GM18907 (cell line): ENCODE results near the gene FNDC3B.

Experiments used
- ATAC-seq: cut with Tn5 transposase; IDR thresholded peaks from one replicate; pipeline ENCODE4 v1.9.1; 2021; ENCODE audit warnings: mild to moderate bottlenecking, moderate library complexity; ENCODE audit not compliant: unreplicated experiment

Gene FNDC3B

DNA sequence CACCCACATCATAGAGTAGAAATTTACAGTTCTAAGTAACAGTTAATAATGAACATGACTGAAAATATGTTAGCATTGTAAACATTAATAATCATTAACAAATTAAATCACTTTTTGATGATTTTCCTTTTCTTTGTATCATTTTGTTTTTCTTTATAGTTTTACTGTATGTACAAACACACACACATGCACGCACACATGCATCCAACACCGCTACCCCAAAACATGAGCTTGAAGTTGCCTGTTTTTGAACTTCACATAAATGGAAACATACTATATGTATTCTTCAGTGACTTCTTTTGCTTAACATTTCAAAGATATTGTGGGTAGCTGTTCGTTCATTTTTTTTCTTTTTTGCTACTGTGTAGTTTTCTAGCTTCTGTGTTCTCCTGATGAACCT is 123.9 kb downstream of the FNDC3B start:
- no peak for ATAC-seq

DNA sequence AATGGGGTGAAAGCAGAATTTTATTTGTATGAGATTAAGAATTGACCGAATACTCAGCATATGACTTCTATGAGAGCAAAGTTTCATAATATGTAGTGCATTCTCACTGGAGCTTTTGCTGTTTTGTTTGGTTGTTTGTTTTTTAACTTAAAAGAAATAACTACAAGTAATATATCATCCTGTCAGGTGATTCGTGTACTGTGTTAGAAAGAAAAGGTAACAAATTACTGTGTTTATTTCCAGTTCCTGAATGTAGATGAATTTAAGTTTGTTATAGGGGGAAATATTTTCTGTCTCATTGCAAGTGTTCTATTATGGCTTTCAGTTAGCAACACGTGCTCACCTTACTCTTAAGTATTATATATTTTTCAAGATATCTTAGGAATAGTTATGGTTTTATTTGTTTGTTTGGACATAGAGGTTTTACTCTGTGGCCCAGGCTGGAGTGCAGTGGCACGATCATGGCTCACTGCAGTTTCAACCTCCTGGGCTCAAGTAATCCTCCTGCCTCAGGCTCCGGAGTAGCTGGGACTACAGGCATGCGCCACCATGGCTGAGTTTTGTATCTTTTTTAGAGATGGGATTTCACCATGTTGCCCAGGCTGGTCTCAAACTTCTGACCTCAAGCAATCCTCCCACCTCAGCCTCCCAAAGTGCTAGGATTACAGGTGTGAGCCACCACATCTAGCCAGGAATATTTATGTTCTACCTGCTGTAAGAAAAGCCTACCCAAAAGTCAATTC is 125.4 kb downstream of the FNDC3B start:
- no peak for ATAC-seq

DNA sequence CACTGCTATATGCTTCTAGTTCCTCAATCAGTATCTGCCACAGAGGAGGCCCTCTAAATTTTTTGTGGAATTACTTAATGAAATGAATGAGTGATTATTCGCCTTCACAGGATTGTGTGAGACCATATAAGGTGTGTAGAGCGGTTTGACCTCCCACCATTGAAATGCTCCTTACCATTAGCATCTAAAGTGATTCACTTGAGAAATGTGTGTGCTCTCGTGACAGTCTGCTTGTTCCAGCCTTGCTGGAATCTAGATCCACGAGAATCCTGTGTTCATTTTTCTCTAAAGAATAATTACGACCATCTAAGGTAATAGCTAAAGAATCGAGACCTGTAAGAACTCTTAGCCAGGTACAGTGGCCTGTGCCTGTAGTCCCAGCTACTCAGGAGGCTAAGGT is 126.9 kb downstream of the FNDC3B start:
- ATAC-seq: no peak

DNA sequence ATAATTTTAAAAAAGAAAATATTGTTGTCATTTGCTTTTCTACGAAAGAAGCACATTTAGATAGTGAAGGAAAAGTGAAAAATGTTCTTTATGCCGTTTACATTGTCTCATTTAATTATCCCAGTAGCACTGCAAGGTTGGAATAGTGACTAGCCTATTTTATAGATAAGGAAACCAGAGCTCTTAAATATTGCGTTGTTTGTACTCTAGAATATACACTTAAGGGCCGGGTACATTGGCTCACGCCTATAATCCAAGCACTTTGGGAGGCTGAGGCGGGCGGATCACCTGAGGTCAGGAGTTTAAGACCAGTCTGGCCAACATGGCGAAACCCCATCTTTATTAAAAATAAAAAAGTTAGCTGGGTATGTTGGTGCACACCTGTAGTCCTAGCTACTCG is 127.5 kb downstream of the FNDC3B start:
- no peak for ATAC-seq

DNA sequence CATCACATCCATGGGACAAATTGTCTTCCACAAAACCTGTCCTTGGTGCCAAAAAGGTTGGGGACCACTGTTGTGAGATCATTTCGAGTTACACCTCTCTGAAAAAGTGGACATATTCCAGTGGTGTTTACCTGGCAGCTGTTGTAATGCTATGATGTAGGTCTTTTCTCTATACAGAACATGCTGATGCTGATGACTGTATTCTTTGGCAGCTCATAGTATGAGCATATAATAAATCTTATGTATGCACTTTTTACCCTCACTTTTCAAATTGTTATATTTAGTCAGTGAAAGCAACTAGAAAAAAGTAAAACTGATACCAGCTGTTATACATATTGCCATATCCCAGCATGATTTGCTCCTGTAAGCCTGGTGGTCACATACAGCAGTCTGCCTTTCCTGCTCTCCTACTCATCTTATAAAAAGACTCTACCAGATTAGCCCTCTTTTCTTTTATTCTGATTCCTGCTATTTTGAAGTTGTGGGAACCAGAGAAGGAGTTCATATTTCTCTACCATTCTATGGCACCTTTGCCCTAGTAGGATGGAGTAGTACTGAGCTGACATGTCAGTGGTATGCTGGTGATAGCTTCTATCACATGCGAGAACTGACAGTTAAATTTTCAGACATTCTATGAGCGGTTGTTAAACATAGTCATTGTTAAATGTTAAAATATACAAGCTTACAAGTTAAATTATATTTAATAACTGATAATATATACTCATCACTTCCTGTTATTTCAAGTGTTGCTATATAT is 128.7 kb downstream of the FNDC3B start:
- no peak for ATAC-seq

DNA sequence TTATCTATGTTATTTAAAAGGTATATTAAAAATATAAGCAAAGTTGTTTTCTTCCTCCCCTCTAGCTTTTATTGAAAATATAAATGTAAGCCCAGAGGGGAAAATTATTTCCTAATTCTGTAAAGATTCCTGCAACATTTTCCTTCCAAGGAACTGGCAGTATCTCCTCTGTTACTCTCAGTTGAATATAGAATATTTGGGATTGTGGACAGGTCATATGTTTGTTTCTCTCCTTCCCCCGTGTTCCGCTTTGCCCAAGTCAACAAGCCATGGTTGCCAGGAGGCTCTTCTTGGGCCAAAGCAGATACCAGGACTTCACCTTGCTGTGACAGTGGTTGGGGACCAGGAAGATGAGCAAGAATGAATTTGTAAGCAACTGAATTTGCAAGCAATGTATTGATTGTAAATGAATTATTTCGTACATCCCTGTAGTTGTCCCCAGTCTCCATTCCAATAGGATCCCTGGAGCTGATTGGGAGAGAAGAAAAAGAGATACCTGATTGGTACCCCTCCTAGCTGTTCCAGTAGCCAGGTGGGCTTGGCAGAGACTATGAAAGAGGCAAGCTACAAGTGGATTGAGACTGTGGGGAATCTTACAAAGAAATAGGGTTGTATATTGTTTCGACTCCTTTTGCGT is 130.8 kb downstream of the FNDC3B start:
- no peak for ATAC-seq

DNA sequence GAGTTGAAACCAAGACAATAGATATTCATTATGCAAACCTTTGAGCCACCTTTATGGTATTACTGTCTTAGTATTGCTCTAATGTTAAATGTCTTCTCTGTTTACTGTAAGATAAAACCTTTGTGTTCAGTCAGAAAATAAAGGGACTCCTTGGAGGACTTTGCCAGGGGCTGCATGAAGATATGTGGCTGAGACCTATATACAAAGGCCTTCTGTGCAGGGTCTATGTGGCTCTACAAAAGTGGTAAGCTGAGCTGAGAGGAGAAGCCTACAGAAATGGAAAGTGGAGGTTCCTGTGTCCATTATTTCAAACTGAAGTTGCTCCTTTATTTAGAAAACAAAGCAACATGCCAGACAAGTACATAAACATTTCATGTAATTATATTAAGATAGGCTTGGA is 131.5 kb downstream of the FNDC3B start:
- no peak for ATAC-seq

DNA sequence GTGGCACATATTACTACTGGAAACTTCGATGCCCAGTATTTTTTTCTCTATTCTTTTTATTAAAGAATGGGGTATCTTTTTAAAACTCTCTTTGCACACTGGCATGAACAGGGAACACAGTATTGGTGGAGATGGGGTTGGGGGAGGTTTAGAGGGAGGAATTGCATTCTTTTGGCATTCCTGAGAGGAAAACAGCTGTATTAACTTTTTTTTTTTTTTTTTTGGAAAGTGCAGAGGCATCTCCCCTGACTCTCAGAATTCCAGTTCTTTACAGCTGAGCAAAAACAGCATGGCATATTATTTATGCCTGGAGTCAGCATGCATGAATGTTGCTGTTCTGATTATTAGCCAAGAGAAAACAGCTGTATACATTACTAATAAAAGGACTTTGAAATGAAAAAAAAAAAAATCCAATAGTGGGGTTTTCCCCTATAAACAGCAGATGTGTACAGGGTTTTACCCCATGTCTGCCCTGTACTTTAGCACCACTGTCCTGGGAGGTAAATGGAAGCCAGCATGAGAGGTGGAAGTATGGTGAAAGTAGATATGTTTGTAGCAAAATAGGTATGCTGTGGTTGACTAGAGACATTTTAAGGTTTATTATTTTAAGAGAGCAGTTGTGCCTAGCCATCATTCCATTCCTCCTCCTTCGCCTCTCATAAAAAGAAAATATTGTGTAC is 132.2 kb downstream of the FNDC3B start:
- peak; percentile 51 for ATAC-seq

DNA sequence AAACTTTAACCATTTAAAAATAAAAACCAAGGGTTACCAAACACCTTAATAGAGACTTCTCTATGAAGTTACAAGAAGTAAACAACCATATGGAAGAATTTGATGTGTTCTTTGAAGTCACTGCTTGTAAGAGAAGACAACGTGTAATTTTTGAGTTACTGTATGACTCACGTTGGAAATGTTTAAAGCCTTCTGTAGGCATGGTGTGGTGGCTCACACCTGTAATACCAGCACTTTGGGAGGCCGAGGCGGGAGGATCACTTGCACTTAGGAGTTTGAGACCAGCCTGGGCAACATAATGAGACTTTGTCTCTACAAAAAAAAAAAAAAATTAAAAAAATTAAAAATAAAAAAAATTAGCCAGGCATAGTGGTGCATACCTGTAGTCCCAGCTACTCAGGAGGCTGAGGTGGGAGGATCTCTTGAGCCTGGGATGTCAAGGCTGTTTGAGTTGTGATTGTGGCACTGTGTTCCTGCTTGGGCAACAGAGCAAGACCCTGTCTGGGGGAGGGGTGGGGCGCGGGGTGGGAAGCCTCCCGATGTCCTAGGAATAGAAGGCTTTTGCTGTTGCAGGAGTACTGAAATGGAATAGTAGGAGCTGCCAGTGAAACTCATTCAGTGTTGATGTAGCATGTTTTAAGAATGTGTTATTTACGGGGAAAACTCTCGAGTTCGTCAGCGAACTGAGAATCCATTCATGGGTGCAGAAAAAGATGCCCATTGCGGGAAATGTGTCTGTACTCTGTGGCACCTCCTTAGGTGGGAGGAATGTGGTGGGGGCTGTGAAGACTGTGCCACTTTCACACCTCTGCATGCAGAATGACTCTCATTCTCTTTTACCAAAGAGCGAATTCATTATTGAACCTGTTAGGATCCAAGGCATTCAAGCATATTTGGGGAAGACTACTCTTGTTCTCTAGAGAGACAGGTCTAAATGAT is 134.2 kb downstream of the FNDC3B start:
- no peak for ATAC-seq

DNA sequence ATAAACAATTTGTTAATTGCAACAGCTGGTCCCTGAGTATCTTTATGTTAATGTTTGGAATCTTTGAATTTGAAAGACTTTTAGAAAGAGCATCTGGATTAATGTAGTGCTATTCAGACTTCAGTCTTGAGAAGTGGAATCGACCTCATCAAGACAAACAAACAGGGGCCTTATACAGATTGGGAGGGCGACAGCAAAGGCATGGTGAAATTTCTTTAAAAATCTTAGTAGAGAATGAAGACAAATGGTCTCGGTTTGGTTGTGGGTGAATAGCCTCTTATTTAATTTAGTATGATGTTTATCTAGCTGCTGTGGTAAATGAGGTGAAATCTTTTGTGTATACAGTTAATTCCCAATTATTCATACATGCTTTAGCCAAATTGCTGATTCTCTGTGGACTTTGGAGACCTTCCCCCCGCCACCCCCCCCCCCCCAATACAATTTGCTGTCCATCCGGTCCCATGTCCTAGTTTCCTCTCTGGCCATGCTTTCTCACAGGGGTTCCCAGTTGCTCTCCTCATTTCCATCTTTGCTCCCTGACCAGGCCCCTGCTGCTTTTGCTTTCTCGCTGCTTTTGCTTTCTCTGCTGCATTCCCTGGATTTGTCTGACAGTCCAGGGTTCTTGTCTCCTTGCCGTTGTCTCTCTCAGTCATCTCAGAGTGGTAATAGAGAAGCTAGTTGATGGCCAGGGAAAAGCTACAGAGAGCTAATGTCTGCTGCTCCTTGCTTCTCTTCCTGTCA is 135.3 kb downstream of the FNDC3B start:
- ATAC-seq: no peak

DNA sequence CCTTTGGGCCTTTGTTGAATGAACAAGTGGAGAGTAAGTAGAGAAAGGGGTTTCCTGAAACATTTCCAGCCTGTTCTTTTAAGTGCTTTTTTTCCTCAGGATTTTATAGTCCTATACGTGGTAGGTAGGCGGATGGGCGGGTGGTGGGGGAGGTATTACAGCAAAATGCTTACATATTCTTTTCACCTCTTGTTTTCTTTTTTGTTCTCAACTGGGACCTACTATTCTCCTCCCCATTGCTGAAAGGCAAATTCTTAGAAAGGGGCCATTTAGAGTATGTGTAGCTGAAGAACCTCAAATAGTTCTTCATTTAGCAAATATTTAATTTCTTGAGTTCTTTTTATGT is 135.8 kb downstream of the FNDC3B start:
- no peak for ATAC-seq

DNA sequence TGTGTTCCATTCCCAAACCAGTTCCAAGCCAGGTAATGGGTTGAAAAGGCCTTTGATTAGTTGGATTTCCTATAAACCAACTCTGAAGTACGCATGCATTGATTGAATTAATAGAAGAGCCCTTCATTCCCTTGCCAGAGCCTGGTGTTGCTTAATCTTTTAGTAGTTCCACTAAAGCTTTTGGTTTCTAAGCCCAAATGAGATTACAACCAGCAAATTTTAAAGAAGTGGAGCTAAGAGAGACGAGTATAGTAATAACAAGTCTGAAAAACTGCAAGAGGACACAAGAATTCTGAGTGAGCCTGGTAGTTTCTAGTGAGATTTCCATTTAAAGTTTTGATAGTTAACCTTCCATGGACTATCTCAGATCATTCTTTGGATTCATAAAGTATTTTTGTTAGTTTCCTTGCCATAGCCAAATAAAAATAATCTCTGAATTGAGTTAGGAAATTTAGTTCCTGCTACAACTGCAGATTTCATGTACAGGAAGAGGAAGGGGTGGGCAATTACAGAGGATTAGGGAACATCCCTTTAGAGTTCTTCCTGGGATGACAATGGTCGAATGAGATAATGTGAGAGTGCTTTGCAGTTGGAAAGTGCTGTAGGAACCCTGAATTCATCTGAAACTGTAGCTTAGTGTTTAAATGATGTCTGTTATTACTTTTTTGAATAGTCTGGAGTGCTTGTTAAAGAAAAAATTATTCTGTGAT is 136.8 kb downstream of the FNDC3B start:
- no peak for ATAC-seq

DNA sequence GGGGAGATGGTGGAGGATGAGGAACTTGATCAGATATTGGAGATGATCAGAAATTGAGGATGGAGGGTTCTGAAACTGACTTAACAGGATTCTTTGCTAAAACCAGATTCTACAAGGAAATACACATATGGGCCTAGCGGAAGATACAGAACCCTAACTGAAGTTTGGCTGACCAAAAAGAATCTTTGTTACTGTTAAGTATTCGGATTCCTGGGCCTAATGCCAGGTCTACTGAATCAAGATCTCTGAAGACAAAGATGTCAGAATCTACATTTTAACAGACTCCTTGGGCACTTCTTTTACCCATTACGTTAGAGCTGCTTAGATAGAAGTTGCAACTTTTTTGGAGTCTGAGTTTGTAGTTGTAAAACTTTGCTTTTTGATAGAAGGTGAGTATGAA is 137.7 kb downstream of the FNDC3B start:
- ATAC-seq: no peak

DNA sequence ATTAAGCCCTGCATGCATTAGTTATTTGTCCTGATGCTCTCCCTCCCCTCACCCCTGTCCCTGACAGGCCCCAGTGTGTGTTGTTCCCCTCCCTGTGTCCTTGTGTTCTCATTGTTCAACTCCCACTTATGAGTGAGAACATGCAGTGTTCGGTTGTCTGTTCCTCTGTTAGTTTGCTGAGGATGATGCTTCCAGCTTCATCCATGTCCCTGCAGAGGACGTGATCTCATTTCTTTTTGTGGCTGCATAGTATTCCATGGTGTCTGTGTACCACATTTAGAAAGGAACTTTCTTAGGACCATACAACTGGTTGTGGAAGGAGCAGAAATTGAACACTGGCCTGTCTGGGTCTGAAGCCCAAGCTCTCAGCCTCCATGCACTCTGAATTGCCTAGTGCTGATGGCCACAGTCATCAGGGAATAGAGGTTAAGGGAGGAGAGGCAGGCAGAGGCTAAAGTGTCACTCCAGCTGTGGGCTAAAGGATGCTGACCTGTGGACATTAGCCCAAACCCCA is 138.5 kb downstream of the FNDC3B start:
- no peak for ATAC-seq

DNA sequence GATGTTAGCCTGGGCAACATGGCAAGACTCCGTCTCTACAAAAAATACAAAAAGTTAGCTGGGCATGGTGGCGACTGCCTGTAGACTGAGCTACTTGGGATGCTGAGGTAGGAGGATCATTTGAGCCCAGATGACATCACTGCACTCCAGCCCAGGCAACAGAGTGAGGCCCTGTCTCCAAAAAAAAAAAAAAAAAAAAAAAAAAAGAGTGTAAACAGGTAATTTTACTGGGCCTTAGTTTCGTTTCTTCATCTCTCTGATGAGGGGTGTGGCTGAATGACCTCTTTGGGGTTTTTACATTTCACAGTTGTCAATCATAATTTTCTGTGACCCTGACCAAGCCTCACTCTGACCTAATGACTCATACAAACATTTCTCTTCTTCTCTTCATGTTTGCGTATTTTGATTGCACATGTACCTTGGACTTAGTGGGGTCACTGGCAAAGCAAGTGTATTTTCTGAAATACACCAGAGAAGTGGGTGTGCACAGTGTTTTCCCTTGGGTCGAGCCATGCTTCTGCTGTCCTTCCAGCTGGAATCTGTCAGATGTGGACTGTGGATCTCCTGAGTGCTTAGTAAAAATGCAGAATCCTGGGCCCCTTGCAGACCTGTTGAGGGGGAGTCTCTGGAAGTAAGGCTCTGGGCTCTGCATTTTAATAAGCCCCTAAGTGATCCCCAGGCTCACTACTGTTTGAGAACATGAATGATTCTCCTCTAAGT is 140.5 kb downstream of the FNDC3B start:
- ATAC-seq: peak; percentile 53

DNA sequence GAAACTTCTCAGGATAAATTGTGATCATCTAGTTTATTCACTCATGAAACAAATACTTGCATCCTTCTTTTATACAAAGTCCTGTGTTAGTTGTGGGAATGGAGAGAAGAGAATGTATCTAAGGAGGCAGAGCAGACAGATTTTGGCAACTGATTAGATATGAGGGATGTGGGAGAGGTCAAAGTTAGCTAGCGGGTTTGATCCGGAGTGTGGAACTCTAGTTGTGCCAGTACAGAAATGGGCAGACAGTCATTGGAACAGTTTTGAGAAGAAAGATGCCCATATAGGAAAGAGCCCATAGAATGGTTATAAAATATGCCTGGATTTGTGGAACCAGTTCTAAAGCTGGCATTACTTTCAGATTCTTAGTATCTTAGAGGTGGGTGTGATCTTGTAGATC is 141.1 kb downstream of the FNDC3B start:
- no peak for ATAC-seq

DNA sequence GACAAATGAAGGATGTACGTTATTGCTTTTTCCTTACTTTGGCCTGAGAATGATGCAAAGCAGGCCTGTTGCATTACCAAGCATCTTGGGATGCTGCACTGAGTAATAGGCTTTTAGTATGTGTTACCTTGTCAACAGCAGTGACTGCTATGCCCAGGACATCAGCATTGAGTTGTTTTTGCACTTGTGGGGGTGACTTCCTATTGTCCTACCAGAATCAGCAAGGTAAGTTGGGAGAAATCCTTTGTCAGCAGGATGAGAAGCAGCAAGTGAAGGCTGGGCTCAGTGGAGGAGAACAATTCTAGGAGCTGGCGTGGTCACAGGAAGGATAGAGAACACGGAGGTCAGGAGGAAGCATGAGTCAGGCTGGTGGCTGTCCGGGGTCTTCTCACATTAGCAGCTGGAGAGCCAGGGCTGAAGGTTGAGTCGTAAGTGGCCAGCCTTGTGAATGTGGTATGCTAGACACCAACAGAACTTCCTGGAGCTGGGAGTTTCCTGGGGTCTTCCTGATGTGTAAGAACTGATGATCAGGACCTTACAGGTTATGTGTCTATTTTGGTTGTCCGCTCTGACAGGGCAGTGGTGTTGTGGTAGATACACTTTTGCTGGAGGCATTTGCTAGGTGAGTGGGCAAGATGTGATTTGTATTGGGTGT is 142.7 kb downstream of the FNDC3B start:
- peak; percentile 43 for ATAC-seq

DNA sequence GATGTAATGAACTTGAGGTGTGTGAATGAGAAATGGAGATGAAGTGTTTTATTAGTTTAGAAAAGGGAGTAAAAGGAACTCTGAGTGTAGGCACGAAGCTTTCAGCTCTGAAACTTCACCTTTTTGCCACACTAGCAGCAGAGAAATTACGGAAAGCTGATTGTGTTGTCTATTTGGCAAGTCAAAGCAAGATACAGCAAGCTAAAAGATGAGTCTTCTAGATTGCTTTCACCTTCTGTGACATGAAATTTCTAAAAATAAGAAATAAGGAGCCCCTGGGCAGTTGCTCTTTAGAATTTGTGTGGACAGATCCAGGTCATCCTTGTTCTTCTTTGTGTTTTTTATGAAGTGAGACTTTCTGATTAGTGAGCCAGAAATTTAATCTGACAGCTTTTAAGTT is 143.4 kb downstream of the FNDC3B start:
- ATAC-seq: no peak
